AG04450 (cell line): Measurements from ENCODE around the gene DNAJC7. TPM values are rescaled to one million over a fixed set of nuclear protein-coding genes. Genes with fewer than 3 reads are reported as not detected.

Experiments used
- CTCF ChIA-PET: fragments of 300-600, 350-600 bp; formaldehyde crosslinking; extraction: SDS; loops from one replicate; lab custom pipeline; 2022; ENCODE audit warnings: antibody characterized with exemption, inconsistent platforms; lab: Charles Lee
- POLR2A ChIA-PET: fragments of 350-600 bp; formaldehyde crosslinking; extraction: SDS; loops from one replicate; lab custom pipeline; 2021; ENCODE audit warnings: antibody characterized with exemption, inconsistent platforms; lab: Yijun Ruan, JAX
- DNase-seq: peaks from one replicate; pipeline ENCODE4 v3.0.0-alpha.2; 2011; ENCODE audit warnings: low read depth, low spot score
- H3K27ac ChIP-seq: one replicate; pipeline ENCODE4 v1.5.1; 2012; ENCODE audit warnings: low read depth, low read length, control low read depth
- H3K27me3 ChIP-seq: one replicate; pipeline ENCODE4 v1.6.0; 2012; ENCODE audit warnings: low read length; ENCODE audit not compliant: control insufficient read depth, insufficient read depth
- H3K4me3 ChIP-seq: 2 replicates; pipeline ENCODE4 v1.5.1; 2011; ENCODE audit warnings: mild to moderate bottlenecking, low read depth, low read length, control low read depth
- H3K9me3 ChIP-seq: 2 replicates; pipeline ENCODE4 v1.5.1; 2012; ENCODE audit warnings: low read length; ENCODE audit not compliant: control insufficient read depth, insufficient read depth
- polyA plus RNA-seq: library from polyadenylated mRNA; depleted of rRNA; stranded (reverse); fragments of >200 nt; gene quantifications from 2 replicates; pipeline ENCODE4 v1.2.3, GENCODE V29; 2011
- TF ChIP-seq, protein P1 (sequence below): IDR thresholded peaks from 2 replicates; pipeline ENCODE4 v1.5.1; 2011; ENCODE audit warnings: low read depth, low read length, control low read depth, inconsistent platforms

DNAJC7 gene
- polyA plus RNA-seq, 1 experiment = 66.4 TPM

DNA sequence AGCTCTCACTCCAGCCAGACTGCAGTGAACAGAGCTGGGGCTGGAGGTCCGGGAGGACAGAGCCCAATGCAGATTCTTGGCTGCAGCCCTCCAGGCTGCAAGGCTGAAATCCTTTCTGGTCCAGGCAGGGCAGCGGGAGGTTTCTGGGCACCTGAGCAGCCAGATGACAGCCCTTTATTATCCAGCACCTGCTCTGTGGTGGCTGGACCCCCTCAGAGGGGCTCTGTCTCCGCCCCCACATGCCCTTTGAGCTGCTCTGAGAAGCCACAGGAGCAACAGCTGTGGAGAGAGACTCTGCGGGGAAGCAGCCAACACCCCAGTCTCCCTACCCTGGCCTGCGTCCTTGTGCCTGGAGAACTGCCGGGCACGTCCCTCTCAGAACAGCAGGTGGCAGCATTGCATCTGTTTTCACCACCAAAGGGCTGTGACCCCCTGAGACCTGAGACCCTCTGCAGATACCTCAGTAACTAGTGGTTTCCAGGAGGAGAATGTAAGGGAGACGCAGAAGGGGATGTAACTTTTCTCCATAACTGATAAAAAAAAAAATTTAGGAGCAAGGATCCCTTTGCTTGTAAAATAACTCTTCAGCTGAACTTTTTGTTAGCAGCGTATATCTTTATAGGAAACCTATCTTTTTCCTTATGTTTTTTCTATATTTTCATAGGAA is 54.3 kb downstream of the DNAJC7 start:
- Histone ChIP-seq H3K4me3 (no peak overlapping the region), H3K27me3 (peaks cover 2% of the 10 kb centered on the region), H3K27ac (no peak overlapping the region), H3K9me3 (peaks cover 2% of the 10 kb centered on the region; the same call in 1 of the 2 replicates)
- DNase-seq = peak; percentile 21
- TF ChIP-seq, protein P1, sequence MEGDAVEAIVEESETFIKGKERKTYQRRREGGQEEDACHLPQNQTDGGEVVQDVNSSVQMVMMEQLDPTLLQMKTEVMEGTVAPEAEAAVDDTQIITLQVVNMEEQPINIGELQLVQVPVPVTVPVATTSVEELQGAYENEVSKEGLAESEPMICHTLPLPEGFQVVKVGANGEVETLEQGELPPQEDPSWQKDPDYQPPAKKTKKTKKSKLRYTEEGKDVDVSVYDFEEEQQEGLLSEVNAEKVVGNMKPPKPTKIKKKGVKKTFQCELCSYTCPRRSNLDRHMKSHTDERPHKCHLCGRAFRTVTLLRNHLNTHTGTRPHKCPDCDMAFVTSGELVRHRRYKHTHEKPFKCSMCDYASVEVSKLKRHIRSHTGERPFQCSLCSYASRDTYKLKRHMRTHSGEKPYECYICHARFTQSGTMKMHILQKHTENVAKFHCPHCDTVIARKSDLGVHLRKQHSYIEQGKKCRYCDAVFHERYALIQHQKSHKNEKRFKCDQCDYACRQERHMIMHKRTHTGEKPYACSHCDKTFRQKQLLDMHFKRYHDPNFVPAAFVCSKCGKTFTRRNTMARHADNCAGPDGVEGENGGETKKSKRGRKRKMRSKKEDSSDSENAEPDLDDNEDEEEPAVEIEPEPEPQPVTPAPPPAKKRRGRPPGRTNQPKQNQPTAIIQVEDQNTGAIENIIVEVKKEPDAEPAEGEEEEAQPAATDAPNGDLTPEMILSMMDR = peak; percentile 93
- ChIA-PET POLR2A (interaction anchor here (0.6 kb wide), 1 partner anchor 149 kb away, joined by 3 read pairs; the partner anchor contains the start of gene DHX58), CTCF (interaction anchor here (0.5 to 3.2 kb wide), 22 partner anchors 9 to 600 kb away, joined by 3 to 19 read pairs (median 4); partner anchors contain the start of gene DHX58)

DNA sequence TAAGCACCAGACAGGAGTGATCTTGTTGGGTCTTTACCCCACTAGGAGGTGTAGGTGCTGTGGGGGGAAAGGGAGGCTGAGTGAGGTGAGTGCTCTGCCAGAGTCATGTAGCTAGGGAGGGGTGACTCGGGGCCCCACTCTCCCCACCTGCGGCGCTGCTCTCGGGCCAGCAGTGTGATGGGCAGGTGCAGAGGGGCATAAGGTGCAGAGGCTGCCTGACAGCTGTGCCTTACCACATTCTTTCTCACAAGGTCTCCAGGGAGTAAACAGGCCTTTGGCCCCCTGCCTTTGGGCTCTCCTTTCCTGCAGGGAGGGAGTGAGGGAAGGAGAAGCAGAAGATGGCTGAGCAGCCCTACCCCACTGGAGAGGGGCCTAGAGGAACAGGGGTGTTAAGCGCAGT is 55.1 kb downstream of the DNAJC7 start:
- ChIA-PET CTCF (interaction anchor here (0.8 to 3.2 kb wide), 6 partner anchors 9 to 220 kb away, joined by 3 to 19 read pairs (median 4); no protein-coding TSS in a partner anchor), POLR2A (no interaction called here)
- no peak for DNase-seq
- no peaks in the 10 kb centered on the region for H3K9me3 ChIP-seq
- H3K27me3 ChIP-seq = peaks cover 2% of the 10 kb centered on the region
- H3K4me3 ChIP-seq = no peak overlapping the region
- H3K27ac ChIP-seq = no peak overlapping the region
- TF ChIP-seq, protein P1 = no peak

DNA sequence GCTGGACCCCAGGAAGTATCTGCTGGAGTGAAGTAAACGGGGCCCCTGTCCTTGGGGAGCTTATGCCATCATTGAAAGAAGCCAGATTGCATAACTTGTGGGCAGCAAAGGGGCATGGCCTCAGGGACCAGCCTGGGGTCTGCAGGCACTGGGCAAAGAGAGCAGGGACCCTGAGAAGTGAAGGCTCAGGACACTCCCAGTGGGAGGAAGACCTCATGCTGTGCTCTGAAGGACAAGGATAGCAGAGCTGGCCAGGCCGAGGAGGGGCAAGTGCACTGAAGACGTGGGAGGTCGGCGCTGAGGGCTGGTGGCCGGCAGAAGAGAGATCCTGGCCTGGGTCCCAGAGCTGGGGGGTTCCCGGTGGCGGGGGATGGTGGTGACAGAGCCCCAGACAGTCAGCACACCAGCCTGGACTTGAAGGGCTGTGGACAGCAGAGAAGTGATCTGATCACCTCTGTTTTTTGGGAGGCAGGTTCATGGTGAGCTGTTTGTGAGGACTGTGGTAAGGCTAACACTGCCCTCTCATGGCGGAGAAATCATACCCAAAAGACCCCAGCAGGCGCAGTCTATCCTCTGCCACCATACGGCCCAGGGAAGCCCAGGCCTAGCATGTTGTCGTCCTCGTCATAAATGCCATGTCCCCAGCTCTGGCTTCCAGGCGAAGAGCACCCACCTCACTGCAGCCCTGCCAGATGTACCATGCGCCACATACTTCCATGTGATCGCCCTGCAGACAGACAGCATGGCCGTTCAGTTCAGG is 57.7 kb downstream of the DNAJC7 start:
- Histone ChIP-seq H3K4me3 (no peak overlapping the region), H3K27ac (no peak overlapping the region), H3K27me3 (peaks cover 2% of the 10 kb centered on the region), H3K9me3 (no peaks in the 10 kb centered on the region)
- CTCF ChIA-PET = interaction anchor here (0.5 to 1.8 kb wide), 9 partner anchors 9 to 222 kb away, joined by 3 to 9 read pairs (median 3); partner anchors contain the start of gene ODAD4
- POLR2A ChIA-PET = interaction anchor here (0.7 kb wide), 1 partner anchor 20 kb away, joined by 4 read pairs; no protein-coding TSS in a partner anchor
- TF ChIP-seq, protein P1 = peak; percentile 64
- DNase-seq = peak; percentile 15

DNA sequence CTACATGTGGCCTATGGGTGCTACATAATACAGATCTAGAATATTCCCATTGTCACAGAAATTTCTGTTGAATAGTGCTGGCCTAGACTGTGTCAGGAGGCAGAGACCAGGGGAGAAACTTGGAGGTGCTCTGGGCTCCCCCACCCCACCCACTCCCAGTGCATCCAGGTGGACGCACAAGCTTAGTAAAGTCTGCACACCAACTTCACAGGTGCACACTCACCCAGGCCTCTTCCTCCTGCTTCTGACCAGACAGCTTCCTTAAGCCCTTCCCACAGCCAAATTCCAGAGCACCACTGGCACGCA is 58.3 kb downstream of the DNAJC7 start:
- TF ChIP-seq, protein P1 = no peak
- Histone ChIP-seq H3K27ac (no peak overlapping the region), H3K27me3 (peaks cover 2% of the 10 kb centered on the region), H3K4me3 (no peak overlapping the region), H3K9me3 (no peaks in the 10 kb centered on the region)
- DNase-seq = no peak
- CTCF ChIA-PET = interaction anchor here (0.5 to 1.8 kb wide), 9 partner anchors 8 to 221 kb away, joined by 3 to 9 read pairs (median 3); partner anchors contain the start of gene ODAD4
- POLR2A ChIA-PET = interaction anchor here (0.7 kb wide), 1 partner anchor 20 kb away, joined by 4 read pairs; no protein-coding TSS in a partner anchor
